Astrocyte (in vitro differentiated cells and primary cell): Measurements from ENCODE around the gene GLIS2. TPM values are rescaled to one million over a fixed set of nuclear protein-coding genes. Genes with fewer than 3 reads are reported as not detected.

Experiments
- DNase-seq: peaks from one replicate; pipeline ENCODE4 v3.0.0-alpha.2; 2010; ENCODE audit warnings: low read depth
- FAIRE-seq: peaks from 2 replicates; lab custom pipeline; 2011; peaks lifted over from hg19 to GRCh38; lab: Jason Lieb, UNC
- H2AFZ ChIP-seq: 2 replicates; pipeline ENCODE4 v1.6.0; 2012; ENCODE audit warnings: low read depth, low read length, inconsistent platforms
- H3K27ac ChIP-seq: 2 replicates; pipeline ENCODE4 v1.5.1; 2011; ENCODE audit warnings: low read depth, low read length, inconsistent platforms
- H3K27me3 ChIP-seq: 2 replicates; pipeline ENCODE4 v1.6.0; 2011; ENCODE audit warnings: low read length, inconsistent platforms; ENCODE audit not compliant: insufficient read depth
- H3K36me3 ChIP-seq: 2 replicates; pipeline ENCODE4 v1.5.1; 2011; ENCODE audit warnings: low read length, inconsistent platforms; ENCODE audit not compliant: insufficient read depth
- H3K4me1 ChIP-seq: 2 replicates; pipeline ENCODE4 v1.5.1; 2011; ENCODE audit warnings: low read length, inconsistent platforms; ENCODE audit not compliant: insufficient read depth
- H3K4me2 ChIP-seq: 2 replicates; pipeline ENCODE4 v1.6.0; 2012; ENCODE audit warnings: low read length, inconsistent platforms
- H3K4me3 ChIP-seq: 2 replicates; pipeline ENCODE4 v1.5.1; 2011; ENCODE audit warnings: low read depth, mild to moderate bottlenecking, low read length, inconsistent platforms; ENCODE audit not compliant: insufficient read depth
- H3K79me2 ChIP-seq: 2 replicates; pipeline ENCODE4 v1.6.0; 2012; ENCODE audit warnings: mild to moderate bottlenecking, low read length, inconsistent platforms; ENCODE audit not compliant: insufficient read depth
- H3K9ac ChIP-seq: 2 replicates; pipeline ENCODE4 v1.6.0; 2012; ENCODE audit warnings: mild to moderate bottlenecking, low read length, inconsistent platforms
- H3K9me3 ChIP-seq: 2 replicates; pipeline ENCODE4 v1.5.1; 2012; ENCODE audit warnings: low read depth, mild to moderate bottlenecking, low read length, inconsistent platforms; ENCODE audit not compliant: insufficient read depth
- H4K20me1 ChIP-seq: 2 replicates; pipeline ENCODE4 v1.6.0; 2012; ENCODE audit warnings: low read length, inconsistent platforms; ENCODE audit not compliant: insufficient read depth
- H3K27ac Mint-ChIP-seq: one replicate; pipeline ENCODE4 v1.8.0; 2021; ENCODE audit warnings: mild to moderate bottlenecking, mixed read lengths; ENCODE audit not compliant: unreplicated experiment
- H3K27me3 Mint-ChIP-seq: one replicate; pipeline ENCODE4 v1.8.0; 2021; ENCODE audit warnings: low read depth, mixed read lengths; ENCODE audit not compliant: unreplicated experiment
- H3K36me3 Mint-ChIP-seq: one replicate; pipeline ENCODE4 v1.8.0; 2021; ENCODE audit warnings: low read depth, mixed read lengths; ENCODE audit not compliant: unreplicated experiment
- H3K4me1 Mint-ChIP-seq: one replicate; pipeline ENCODE4 v1.8.0; 2021; ENCODE audit warnings: low read depth, mixed read lengths; ENCODE audit not compliant: unreplicated experiment
- H3K4me3 Mint-ChIP-seq: one replicate; pipeline ENCODE4 v1.8.0; 2021; ENCODE audit warnings: mild to moderate bottlenecking, moderate library complexity, mixed read lengths; ENCODE audit not compliant: unreplicated experiment
- H3K9me3 Mint-ChIP-seq: one replicate; pipeline ENCODE4 v1.8.0; 2021; ENCODE audit warnings: mild to moderate bottlenecking, mixed read lengths; ENCODE audit not compliant: unreplicated experiment
- EZH2 ChIP-seq: IDR thresholded peaks from 2 replicates; pipeline ENCODE4 v1.6.1; 2012; ENCODE audit warnings: mild to moderate bottlenecking, low read length, inconsistent platforms; ENCODE audit not compliant: insufficient read depth
- total RNA-seq: library from RNA; stranded (reverse); gene quantifications from 2 replicates; pipeline ENCODE4 v1.2.1, GENCODE V29; 2021
- TF ChIP-seq, protein P1 (sequence below): IDR thresholded peaks from 2 replicates; pipeline ENCODE4 v1.5.1; 2011; ENCODE audit warnings: low read depth, mild to moderate bottlenecking, inconsistent platforms, low read length, moderate library complexity; ENCODE audit not compliant: insufficient read depth

GLIS2 gene
- total RNA-seq, 1 donor from 2014 or later, result 18.9 TPM

DNA sequence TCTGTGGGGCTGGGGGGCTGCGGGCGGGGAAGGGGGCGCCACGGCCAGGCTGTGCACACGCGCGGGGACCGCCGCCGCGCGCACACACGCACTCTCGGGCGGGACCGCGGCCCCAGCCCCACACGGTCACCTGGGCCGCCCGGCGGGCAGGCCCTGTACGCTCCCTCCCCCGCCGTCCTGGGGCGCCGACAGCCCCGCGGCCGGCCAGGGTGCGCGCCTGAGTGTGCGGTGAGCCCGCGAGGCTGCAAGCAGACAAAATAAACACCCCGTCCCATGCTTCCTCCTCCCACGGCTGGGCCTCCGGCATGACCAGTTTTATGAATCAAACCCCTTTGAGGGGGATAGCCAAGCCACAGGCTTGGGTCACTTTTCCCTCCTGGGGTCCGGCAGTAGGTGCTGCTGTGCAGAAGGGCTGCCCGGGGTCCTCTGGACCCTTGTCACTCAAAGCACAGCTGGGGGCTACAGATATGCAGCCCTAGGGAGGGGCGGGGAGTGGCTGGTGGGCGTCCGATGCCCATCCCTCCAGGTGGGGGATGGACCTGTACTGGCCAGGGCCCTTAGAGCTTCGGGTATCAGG is 56.2 kb downstream of the GLIS2 start:
- peak; percentile 47 for DNase-seq
- Histone ChIP-seq H4K20me1 (peaks cover 41% of the 10 kb centered on the region), H3K4me2 (peak overlapping the region; percentile 96), H3K27ac (peak overlapping the region; percentile 95), H3K4me3 (peak overlapping the region; percentile 83), H3K4me1 (peaks cover 64% of the 10 kb centered on the region), H3K79me2 (peaks cover 49% of the 10 kb centered on the region), H2AFZ (no peak overlapping the region), H3K9ac (peak overlapping the region; percentile 91), H3K27me3 (no peaks in the 10 kb centered on the region), H3K9me3 (no peaks in the 10 kb centered on the region), H3K36me3 (no peaks in the 10 kb centered on the region)
- H3K4me3 Mint-ChIP-seq, result peak overlapping the region; percentile 89
- peaks cover 6% of the 10 kb centered on the region for H3K36me3 Mint-ChIP-seq
- H3K27ac Mint-ChIP-seq, result no peak overlapping the region
- peaks cover 30% of the 10 kb centered on the region for H3K4me1 Mint-ChIP-seq
- FAIRE-seq, result no peak
- TF ChIP-seq EZH2, result no peak
- TF ChIP-seq, protein P1, sequence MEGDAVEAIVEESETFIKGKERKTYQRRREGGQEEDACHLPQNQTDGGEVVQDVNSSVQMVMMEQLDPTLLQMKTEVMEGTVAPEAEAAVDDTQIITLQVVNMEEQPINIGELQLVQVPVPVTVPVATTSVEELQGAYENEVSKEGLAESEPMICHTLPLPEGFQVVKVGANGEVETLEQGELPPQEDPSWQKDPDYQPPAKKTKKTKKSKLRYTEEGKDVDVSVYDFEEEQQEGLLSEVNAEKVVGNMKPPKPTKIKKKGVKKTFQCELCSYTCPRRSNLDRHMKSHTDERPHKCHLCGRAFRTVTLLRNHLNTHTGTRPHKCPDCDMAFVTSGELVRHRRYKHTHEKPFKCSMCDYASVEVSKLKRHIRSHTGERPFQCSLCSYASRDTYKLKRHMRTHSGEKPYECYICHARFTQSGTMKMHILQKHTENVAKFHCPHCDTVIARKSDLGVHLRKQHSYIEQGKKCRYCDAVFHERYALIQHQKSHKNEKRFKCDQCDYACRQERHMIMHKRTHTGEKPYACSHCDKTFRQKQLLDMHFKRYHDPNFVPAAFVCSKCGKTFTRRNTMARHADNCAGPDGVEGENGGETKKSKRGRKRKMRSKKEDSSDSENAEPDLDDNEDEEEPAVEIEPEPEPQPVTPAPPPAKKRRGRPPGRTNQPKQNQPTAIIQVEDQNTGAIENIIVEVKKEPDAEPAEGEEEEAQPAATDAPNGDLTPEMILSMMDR, result no peak
- no peaks in the 10 kb centered on the region for H3K27me3 Mint-ChIP-seq
- H3K9me3 Mint-ChIP-seq, result no peaks in the 10 kb centered on the region

DNA sequence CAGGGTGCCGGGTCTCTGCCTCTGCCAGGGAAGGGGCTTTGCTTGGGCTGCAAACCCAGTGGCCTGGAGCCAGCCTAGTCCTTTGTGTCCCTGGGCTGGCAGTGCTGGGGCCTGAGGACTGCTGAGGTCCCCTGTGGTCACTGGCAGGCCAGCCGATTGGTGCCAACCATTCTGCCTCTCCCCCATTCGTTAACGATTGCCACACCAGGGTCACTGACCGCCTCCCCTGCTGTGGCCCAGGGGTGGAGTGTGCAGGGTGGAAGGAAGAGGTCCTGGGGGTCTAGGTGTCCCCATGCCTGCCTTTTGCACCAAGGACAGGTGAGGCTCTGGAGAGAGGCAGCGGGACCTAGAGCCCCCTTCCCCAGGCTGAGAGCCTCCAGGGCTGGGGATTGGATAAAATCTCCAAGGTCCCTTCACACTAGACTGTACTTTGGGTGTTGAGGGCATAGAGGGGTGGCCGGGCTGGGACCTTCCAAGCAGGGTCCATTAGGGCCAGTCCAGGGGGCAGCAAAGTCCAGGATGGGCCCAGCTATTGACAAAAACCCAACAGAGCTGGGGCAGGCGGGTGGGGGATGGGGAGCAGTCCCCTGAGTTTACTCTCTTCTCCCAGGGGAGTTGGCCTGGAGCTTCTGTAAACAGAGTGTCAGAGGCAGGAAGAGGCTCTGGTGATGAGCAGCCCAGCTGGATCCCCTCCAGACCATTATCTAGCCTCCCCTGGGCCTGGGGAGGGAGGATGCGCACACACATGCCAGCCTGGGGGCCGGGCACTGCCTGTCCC is 56.9 kb downstream of the GLIS2 start:
- no peak overlapping the region for H3K27ac Mint-ChIP-seq

More for the DNA sequence above, 56.9 kb downstream of the GLIS2 start:
- H3K9ac ChIP-seq, result peak overlapping the region; percentile 91
- TF ChIP-seq, protein P1, result no peak
- no peak for TF ChIP-seq EZH2
- H3K4me1 ChIP-seq, result peaks cover 70% of the 10 kb centered on the region
- H3K9me3 ChIP-seq, result no peaks in the 10 kb centered on the region
- peaks cover 56% of the 10 kb centered on the region for H3K79me2 ChIP-seq
- peak overlapping the region; percentile 95 for H3K27ac ChIP-seq
- H3K36me3 ChIP-seq, result no peaks in the 10 kb centered on the region
- H3K4me3 ChIP-seq, result peak overlapping the region; percentile 83
- peaks cover 46% of the 10 kb centered on the region for H4K20me1 ChIP-seq
- no peak overlapping the region for H2AFZ ChIP-seq
- H3K4me2 ChIP-seq, result peak overlapping the region; percentile 96
- H3K27me3 ChIP-seq, result no peaks in the 10 kb centered on the region
- peak overlapping the region; percentile 89 for H3K4me3 Mint-ChIP-seq
- H3K27me3 Mint-ChIP-seq, result no peaks in the 10 kb centered on the region
- no peaks in the 10 kb centered on the region for H3K9me3 Mint-ChIP-seq
- H3K4me1 Mint-ChIP-seq, result peaks cover 29% of the 10 kb centered on the region
- FAIRE-seq (peak; percentile 13), DNase-seq (no peak)
- H3K36me3 Mint-ChIP-seq, result peaks cover 2% of the 10 kb centered on the region
